Loucy (cell line): Measurements from ENCODE around the gene MYL11.

Experiments used
- CTCF ChIP-seq: fragments of 200-600 bp; sonication (generic); conservative IDR thresholded peaks from 2 replicates; pipeline ENCODE4 v1.5.1; 2014; ENCODE audit warnings: mild to moderate bottlenecking, antibody characterized with exemption, low read length
- EZH2phosphoT487 ChIP-seq: fragments of 200-600 bp; IDR thresholded peaks from 2 replicates; pipeline ENCODE4 v1.6.1; 2018; ENCODE audit warnings: antibody characterized with exemption, mild to moderate bottlenecking, moderate library complexity, borderline replicate concordance

GRCh38 chr16:30375864-30376263 lies 1.3 kb downstream of the MYL11 start:
- TF ChIP-seq CTCF = no peak
- no peak for TF ChIP-seq EZH2phosphoT487
